ENCODE measurements around the gene MRPL38.
"Not testable (repeated sequence)": the region's sequence is repeated elsewhere in the genome, so short reads cannot be mapped to it uniquely, and the experiment has no call there.

Gene MRPL38

GRCh38 chr17:75876938-75877751 lies 27.5 kb downstream of the MRPL38 start:
- FAIRE-seq (peak; percentile 89), DNase-seq (ENCODE audit: low spot score) (peak; percentile 97)

- peak; percentile 82 for DNase-seq (ENCODE audit: low spot score)
- FAIRE-seq = no peak
These were observed 28.3 kb downstream of the MRPL38 start for GRCh38 chr17:75876190-75876937.

- FAIRE-seq (peak; percentile 10), DNase-seq (ENCODE audit: low spot score) (no peak)
These were observed 28.8 kb downstream of the MRPL38 start for GRCh38 chr17:75875940-75876189.

- FAIRE-seq (no peak), DNase-seq (ENCODE audit: low spot score) (peak; percentile 40)
These were observed 29.3 kb downstream of the MRPL38 start for GRCh38 chr17:75875182-75875939.

- no peak for DNase-seq (ENCODE audit: low spot score)
- FAIRE-seq = no peak
These were observed 30.1 kb downstream of the MRPL38 start for GRCh38 chr17:75874323-75875181.

- FAIRE-seq (no peak), DNase-seq (ENCODE audit: low spot score) (no peak)
These were observed 30.9 kb downstream of the MRPL38 start for GRCh38 chr17:75873587-75874322.

- FAIRE-seq (no peak), DNase-seq (ENCODE audit: low spot score) (peak; percentile 65)
These were observed 32.0 kb downstream of the MRPL38 start for GRCh38 chr17:75872434-75873351.

- not testable (repeated sequence) for FAIRE-seq; DNase-seq (ENCODE audit: low spot score)
These were observed 34.5 kb downstream of the MRPL38 start for GRCh38 chr17:75870228-75870627.

- FAIRE-seq (no peak), DNase-seq (ENCODE audit: low spot score) (no peak)
These were observed 35.2 kb downstream of the MRPL38 start for GRCh38 chr17:75869282-75870141.

GRCh38 chr17:75868730-75869281 lies 35.9 kb downstream of the MRPL38 start:
- not testable (repeated sequence) for FAIRE-seq; DNase-seq (ENCODE audit: low spot score)

GRCh38 chr17:75865404-75866188 lies 39.1 kb downstream of the MRPL38 start:
- DNase-seq (ENCODE audit: low spot score); FAIRE-seq: not testable (repeated sequence)

- DNase-seq (ENCODE audit: low spot score); FAIRE-seq: not testable (repeated sequence)
These were observed 39.8 kb downstream of the MRPL38 start for GRCh38 chr17:75864887-75865286.

GRCh38 chr17:75864448-75864871 lies 40.2 kb downstream of the MRPL38 start:
- FAIRE-seq = no peak
- no peak for DNase-seq (ENCODE audit: low spot score)

- no peak for FAIRE-seq
These were observed 42.8 kb downstream of the MRPL38 start for GRCh38 chr17:75861927-75862317.

GRCh38 chr17:75859358-75859757 lies 45.3 kb downstream of the MRPL38 start:
- DNase-seq (ENCODE audit: low spot score); FAIRE-seq: not testable (repeated sequence)

More at GRCh38 chr17:75861927-75862317, 42.8 kb downstream of the MRPL38 start:
- no peak for DNase-seq (ENCODE audit: low spot score)

- FAIRE-seq (no peak), DNase-seq (ENCODE audit: low spot score) (no peak)
These were observed 48.5 kb downstream of the MRPL38 start for GRCh38 chr17:75856062-75856756.
